HG03342 (cell line): Measurements from ENCODE around the gene S100A12.

Experiments
- ATAC-seq: cut with Tn5 transposase; IDR thresholded peaks from one replicate; pipeline ENCODE4 v1.9.1; 2021; ENCODE audit warnings: mild to moderate bottlenecking, moderate library complexity; ENCODE audit not compliant: unreplicated experiment

S100A12 gene

DNA sequence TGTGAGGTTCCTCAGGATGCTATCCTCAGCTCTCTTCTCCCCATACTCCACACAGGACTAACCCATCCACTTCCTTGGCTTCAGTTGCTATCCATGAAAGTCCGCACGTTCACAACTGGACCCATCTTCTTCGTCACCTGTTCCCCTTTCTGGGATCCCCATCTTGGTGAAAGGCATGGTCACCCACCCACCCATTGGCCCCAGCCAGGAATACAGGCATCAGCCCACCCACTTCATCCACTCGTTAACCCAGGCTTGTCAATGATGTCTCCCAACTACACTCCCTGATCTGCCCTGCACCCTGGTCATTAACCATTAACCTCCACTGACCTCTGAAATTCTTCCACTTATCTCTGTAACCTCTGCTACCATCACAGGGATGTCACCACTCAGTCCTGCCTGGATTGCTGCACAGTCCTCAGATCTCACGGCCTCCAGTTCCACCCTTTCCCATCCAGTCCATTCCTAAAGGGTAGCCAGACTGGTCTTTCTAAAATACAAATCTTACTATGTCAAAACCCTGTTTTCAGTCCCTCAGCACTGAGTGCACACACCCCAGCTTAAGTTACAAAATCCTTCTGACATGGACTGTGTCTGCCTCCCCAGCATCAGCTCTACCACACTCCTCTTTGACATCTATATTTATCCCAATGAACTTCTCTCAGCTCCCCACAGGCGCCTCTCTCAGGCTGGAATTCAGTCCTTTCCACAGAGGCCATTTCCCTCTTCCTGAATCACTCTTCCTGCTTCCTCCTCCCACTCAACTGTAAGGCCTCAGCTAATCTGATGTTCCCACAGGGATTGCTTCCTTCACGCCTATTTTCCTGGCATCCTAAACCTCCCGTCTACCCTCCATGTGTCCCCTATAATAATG is 37.2 kb downstream of the S100A12 start:
- ATAC-seq: no peak

DNA sequence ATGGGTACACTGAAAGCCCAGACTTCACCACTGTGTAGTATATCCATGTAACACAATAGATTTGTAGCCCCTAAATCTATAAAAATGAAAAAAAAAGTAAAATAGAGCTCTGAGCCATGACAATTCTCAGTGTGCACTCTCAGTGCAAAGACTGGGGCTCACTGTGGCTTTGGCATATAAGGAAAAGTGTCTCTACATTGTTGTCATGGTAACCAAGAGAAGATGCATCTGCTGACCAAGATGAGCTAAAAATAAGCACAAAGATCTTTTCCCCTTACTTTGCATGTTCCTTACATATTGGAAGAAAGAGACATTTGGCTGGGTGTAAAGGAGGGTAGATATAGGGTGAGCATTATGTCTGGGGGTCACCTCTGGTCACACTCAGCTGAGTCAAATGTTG is 38.8 kb downstream of the S100A12 start:
- no peak for ATAC-seq

DNA sequence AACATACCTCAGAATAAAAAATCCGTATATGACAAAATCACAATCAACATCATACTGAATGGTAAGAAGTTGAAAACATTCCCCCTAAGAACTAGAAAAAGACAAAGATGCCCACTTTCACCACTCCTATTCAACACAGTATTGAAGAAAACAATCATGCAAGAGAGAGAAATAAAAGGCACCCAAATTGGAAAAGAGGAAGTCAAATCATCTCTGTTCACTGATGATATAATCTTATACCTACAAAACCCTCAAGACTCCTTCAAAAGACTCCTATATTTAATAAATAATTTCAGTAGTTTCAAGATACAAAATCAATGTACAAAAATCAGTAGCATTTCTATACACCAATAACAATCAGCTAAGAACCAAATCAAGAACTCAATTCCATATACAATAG is 41.5 kb downstream of the S100A12 start:
- ATAC-seq: no peak

DNA sequence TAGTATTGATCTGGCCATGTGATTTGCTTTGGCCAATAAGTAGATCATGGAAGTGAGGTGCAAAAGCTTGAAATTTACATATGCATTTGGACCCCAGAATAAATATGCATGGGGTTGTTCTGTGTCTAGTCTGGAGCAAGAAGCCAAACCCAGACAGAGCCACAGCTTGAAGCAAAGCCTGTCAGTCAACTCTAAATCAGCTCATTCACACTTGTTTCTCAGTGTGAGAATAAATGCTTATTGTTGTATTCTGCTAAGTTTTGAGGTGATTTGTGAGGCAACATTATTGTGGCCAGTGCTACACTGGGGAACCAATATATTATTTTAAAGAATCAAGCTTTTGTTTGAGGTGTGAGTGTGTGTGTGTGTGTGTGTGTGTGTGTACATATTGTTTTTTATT is 50.5 kb downstream of the S100A12 start:
- ATAC-seq: no peak
